ENCODE measurements around the gene RNASET2. TPM values are rescaled to one million over a fixed set of nuclear protein-coding genes. Genes with fewer than 3 reads are reported as not detected.
"Not testable (repeated sequence)": the region's sequence is repeated elsewhere in the genome, so short reads cannot be mapped to it uniquely, and the experiment has no call there.

RNASET2 gene
- total RNA-seq, 1 donor from 2014 or later, result 28.9 TPM

GRCh38 chr6:166886773-166887172 is 69.6 kb downstream of the RNASET2 start:
- H3K4me1 ChIP-seq; H3K27ac Mint-ChIP-seq; H2AFZ ChIP-seq (replicated peaks); H3K79me2 ChIP-seq (ENCODE audit: low read depth); H3K27ac ChIP-seq; H3K4me2 ChIP-seq; H3K9me3 ChIP-seq (ENCODE audit: low read depth); H3K4me1 Mint-ChIP-seq; H3K9ac ChIP-seq; H3K4me3 ChIP-seq; H3K27me3 Mint-ChIP-seq (ENCODE audit: insufficient read depth, low read depth); H3K27me3 ChIP-seq; H3K36me3 ChIP-seq; H4K20me1 ChIP-seq (ENCODE audit: low read depth); DNase-seq (ENCODE audit: low spot score); H3K36me3 Mint-ChIP-seq; H3K4me3 Mint-ChIP-seq; H3F3A ChIP-seq (ENCODE audit: low read depth): not testable (repeated sequence)
- H3K9me3 Mint-ChIP-seq, result peaks cover 29% of the 10 kb centered on the region

GRCh38 chr6:166884958-166885357 is 71.4 kb downstream of the RNASET2 start:
- not testable (repeated sequence) for H3K4me1 ChIP-seq; H3K4me3 Mint-ChIP-seq; DNase-seq (ENCODE audit: low spot score); H3K9me3 ChIP-seq (ENCODE audit: low read depth); H3K9ac ChIP-seq; H2AFZ ChIP-seq (replicated peaks); H3K4me2 ChIP-seq; H4K20me1 ChIP-seq (ENCODE audit: low read depth); H3K27ac Mint-ChIP-seq; H3K4me3 ChIP-seq; H3K4me1 Mint-ChIP-seq; H3K27ac ChIP-seq; H3K36me3 ChIP-seq; H3F3A ChIP-seq (ENCODE audit: low read depth); H3K27me3 Mint-ChIP-seq (ENCODE audit: insufficient read depth, low read depth); H3K79me2 ChIP-seq (ENCODE audit: low read depth); H3K27me3 ChIP-seq; H3K36me3 Mint-ChIP-seq
- peaks cover 24% of the 10 kb centered on the region for H3K9me3 Mint-ChIP-seq

GRCh38 chr6:166879594-166879993 is 76.8 kb downstream of the RNASET2 start:
- Histone ChIP-seq H3K4me3 (no peak overlapping the region), H3K4me1 (no peaks in the 10 kb centered on the region), H3K9ac (no peak overlapping the region), H3K79me2 (ENCODE audit: low read depth) (no peaks in the 10 kb centered on the region), H3K27me3 (no peaks in the 10 kb centered on the region), H3K27ac (no peak overlapping the region), H3K36me3 (peaks cover 7% of the 10 kb centered on the region), H3K4me2 (no peak overlapping the region), H4K20me1 (ENCODE audit: low read depth) (no peaks in the 10 kb centered on the region), H3K9me3 (ENCODE audit: low read depth) (peaks cover 9% of the 10 kb centered on the region), H2AFZ (replicated peaks) (no peak overlapping the region), H3F3A (ENCODE audit: low read depth) (no peaks in the 10 kb centered on the region)
- peaks cover 2% of the 10 kb centered on the region for H3K27me3 Mint-ChIP-seq (ENCODE audit: insufficient read depth, low read depth)
- DNase-seq (ENCODE audit: low spot score), result no peak
- no peaks in the 10 kb centered on the region for H3K36me3 Mint-ChIP-seq
- H3K27ac Mint-ChIP-seq, result no peak overlapping the region
- H3K4me3 Mint-ChIP-seq, result no peak overlapping the region
- no peaks in the 10 kb centered on the region for H3K4me1 Mint-ChIP-seq
- peaks cover 5% of the 10 kb centered on the region for H3K9me3 Mint-ChIP-seq
- TF ChIP-seq EZH2 (IDR thresholded peaks at IDR 0.05), result no peak
- TF ChIP-seq EZH2phosphoT487 (IDR thresholded peaks at IDR 0.05), result no peak
- no peak for TF ChIP-seq CTCF (IDR thresholded peaks at IDR 0.05)

Small RNAs within 50 kb of the gene (microRNA-seq; reads per million reads assigned to microRNA genes)
- gene MIR3939, result 2.0 reads per million, percentile 5 among the genes with 10 or more reads in this experiment

Small RNAs within 50 kb of the gene (small RNA-seq; reads per million reads assigned to genes)
- 0.20 reads per million for gene MIR3939

Other genes starting within 250 kb of the RNASET2 start
- 49.3 and 78.0 TPM in 2 replicates for gene CEP43, start 42.8 kb upstream of the RNASET2 start, total RNA-seq (ENCODE audit: low replicate concordance)
- not detected in 2 replicates for gene CCR6, start 166.5 kb upstream of the RNASET2 start, total RNA-seq (ENCODE audit: low replicate concordance)
- gene GPR31, start 201.4 kb upstream of the RNASET2 start, total RNA-seq (ENCODE audit: low replicate concordance), result not detected in 2 replicates

All from neural progenitor cell (in vitro differentiated cells).